ENCODE data around the gene BUD23.

DNA sequence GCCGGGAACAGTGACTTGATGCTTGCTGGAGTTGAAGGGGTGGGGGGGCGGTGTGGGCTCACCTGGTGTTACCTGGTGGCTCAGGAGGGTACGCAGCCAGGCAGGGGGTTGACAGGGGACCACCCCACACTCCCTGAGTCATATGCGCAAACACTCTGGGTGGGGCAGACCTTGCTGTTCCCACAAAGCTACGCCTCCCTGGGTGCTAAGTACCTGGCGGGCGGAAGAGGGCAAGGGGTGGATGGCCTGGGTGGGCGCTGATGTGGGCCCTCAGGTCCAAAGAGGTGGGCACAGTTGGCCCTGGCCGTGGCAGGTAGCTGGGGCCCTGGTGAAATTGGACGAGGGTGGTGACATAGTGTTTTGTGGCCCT is 22.1 kb downstream of the BUD23 start:
- TF ChIP-seq, protein P1, sequence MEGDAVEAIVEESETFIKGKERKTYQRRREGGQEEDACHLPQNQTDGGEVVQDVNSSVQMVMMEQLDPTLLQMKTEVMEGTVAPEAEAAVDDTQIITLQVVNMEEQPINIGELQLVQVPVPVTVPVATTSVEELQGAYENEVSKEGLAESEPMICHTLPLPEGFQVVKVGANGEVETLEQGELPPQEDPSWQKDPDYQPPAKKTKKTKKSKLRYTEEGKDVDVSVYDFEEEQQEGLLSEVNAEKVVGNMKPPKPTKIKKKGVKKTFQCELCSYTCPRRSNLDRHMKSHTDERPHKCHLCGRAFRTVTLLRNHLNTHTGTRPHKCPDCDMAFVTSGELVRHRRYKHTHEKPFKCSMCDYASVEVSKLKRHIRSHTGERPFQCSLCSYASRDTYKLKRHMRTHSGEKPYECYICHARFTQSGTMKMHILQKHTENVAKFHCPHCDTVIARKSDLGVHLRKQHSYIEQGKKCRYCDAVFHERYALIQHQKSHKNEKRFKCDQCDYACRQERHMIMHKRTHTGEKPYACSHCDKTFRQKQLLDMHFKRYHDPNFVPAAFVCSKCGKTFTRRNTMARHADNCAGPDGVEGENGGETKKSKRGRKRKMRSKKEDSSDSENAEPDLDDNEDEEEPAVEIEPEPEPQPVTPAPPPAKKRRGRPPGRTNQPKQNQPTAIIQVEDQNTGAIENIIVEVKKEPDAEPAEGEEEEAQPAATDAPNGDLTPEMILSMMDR (IDR thresholded peaks at IDR 0.05; ENCODE audit: borderline replicate concordance, extremely low read depth, low read length, poor library complexity, severe bottlenecking), result no peak
- no peak for TF ChIP-seq EZH2 (IDR thresholded peaks at IDR 0.05; ENCODE audit: borderline replicate concordance, low read depth, low read length, severe bottlenecking)

Measured in DND-41 (cell line).